H9 (cell line): Measurements from ENCODE around the gene LTA4H. TPM values are rescaled to one million over a fixed set of nuclear protein-coding genes. Genes with fewer than 3 reads are reported as not detected.

Experiments
- DNase-seq: peaks from one replicate; pipeline ENCODE4 v3.0.0-alpha.2; 2017
- H2AFZ ChIP-seq: one replicate; pipeline ENCODE4 v1.6.1; 2013; ENCODE audit warnings: mild to moderate bottlenecking, low read length, control low read depth, moderate library complexity
- H2AK5ac ChIP-seq: 2 replicates; pipeline ENCODE4 v1.6.1; 2013; ENCODE audit warnings: low read length, control low read depth, mixed read lengths; ENCODE audit not compliant: insufficient read length
- H2BK120ac ChIP-seq: one replicate; pipeline ENCODE4 v1.6.1; 2013; ENCODE audit warnings: low read depth, mild to moderate bottlenecking, low read length, control low read depth, inconsistent platforms; ENCODE audit not compliant: poor library complexity, severe bottlenecking
- H2BK12ac ChIP-seq: 2 replicates; pipeline ENCODE4 v1.6.1; 2013; ENCODE audit warnings: low read length, control low read depth, mixed read lengths, low read depth; ENCODE audit not compliant: insufficient read length
- H2BK15ac ChIP-seq: 2 replicates; pipeline ENCODE4 v1.6.1; 2013; ENCODE audit warnings: low read depth, low read length, control low read depth
- H2BK20ac ChIP-seq: one replicate; pipeline ENCODE4 v1.6.1; 2013; ENCODE audit warnings: low read depth, mild to moderate bottlenecking, low read length, control low read depth, inconsistent platforms; ENCODE audit not compliant: poor library complexity, severe bottlenecking
- H2BK5ac ChIP-seq: 2 replicates; pipeline ENCODE4 v1.6.1; 2013; ENCODE audit warnings: low read length, control low read depth, mixed read lengths; ENCODE audit not compliant: insufficient read length
- H3K14ac ChIP-seq: 2 replicates; pipeline ENCODE4 v1.6.1; 2013; ENCODE audit warnings: low read length, control low read depth; ENCODE audit not compliant: insufficient read depth
- H3K18ac ChIP-seq: 2 replicates; pipeline ENCODE4 v1.6.1; 2013; ENCODE audit warnings: low read depth, mild to moderate bottlenecking, mixed read lengths, low read length, control low read depth; ENCODE audit not compliant: insufficient read length
- H3K23ac ChIP-seq: 2 replicates; pipeline ENCODE4 v1.6.1; 2013; ENCODE audit warnings: low read length, control low read depth, mixed read lengths, low read depth; ENCODE audit not compliant: insufficient read length
- H3K23me2 ChIP-seq: 2 replicates; pipeline ENCODE4 v1.6.1; 2013; ENCODE audit warnings: low read depth, mild to moderate bottlenecking, mixed read lengths, low read length, control low read depth; ENCODE audit not compliant: insufficient read length, poor library complexity, severe bottlenecking
- H3K27ac ChIP-seq: 2 replicates; pipeline ENCODE4 v1.5.1; 2013; ENCODE audit warnings: low read length, control low read depth, mixed read lengths, low read depth; ENCODE audit not compliant: insufficient read length
- H3K27me3 ChIP-seq: 2 replicates; pipeline ENCODE4 v1.6.1; 2013; ENCODE audit warnings: low read length, control low read depth, inconsistent platforms; ENCODE audit not compliant: insufficient read depth
- H3K4ac ChIP-seq: 2 replicates; pipeline ENCODE4 v1.6.1; 2013; ENCODE audit warnings: low read depth, mild to moderate bottlenecking, control low read depth, inconsistent platforms, low read length, moderate library complexity
- H3K4me1 ChIP-seq: 2 replicates; pipeline ENCODE4 v1.6.1; 2013; ENCODE audit warnings: low read length, control low read depth, inconsistent platforms; ENCODE audit not compliant: insufficient read depth
- H3K4me2 ChIP-seq: 2 replicates; pipeline ENCODE4 v1.6.1; 2013; ENCODE audit warnings: low read length, control low read depth, mixed read lengths; ENCODE audit not compliant: insufficient read length, insufficient read depth
- H3K56ac ChIP-seq: 2 replicates; pipeline ENCODE4 v1.6.1; 2013; ENCODE audit warnings: low read depth, mild to moderate bottlenecking, mixed read lengths, low read length, control low read depth; ENCODE audit not compliant: insufficient read length
- H3K79me1 ChIP-seq: 2 replicates; pipeline ENCODE4 v1.6.1; 2013; ENCODE audit warnings: low read depth, mild to moderate bottlenecking, moderate library complexity, low read length, control low read depth, inconsistent platforms; ENCODE audit not compliant: insufficient read depth, poor library complexity, severe bottlenecking
- H3K79me2 ChIP-seq: 2 replicates; pipeline ENCODE4 v1.6.1; 2013; ENCODE audit warnings: low read length, control low read depth, inconsistent platforms; ENCODE audit not compliant: insufficient read depth
- H3K9ac ChIP-seq: 2 replicates; pipeline ENCODE4 v1.6.1; 2013; ENCODE audit warnings: low read length, control low read depth, mixed read lengths; ENCODE audit not compliant: insufficient read length; ENCODE audit errors: extremely low read depth
- H3K9me3 ChIP-seq: one replicate; pipeline ENCODE4 v1.6.1; 2013; ENCODE audit warnings: low read depth, low read length, inconsistent platforms; ENCODE audit not compliant: control insufficient read depth
- H3T11ph ChIP-seq: one replicate; pipeline ENCODE4 v1.6.1; 2013; ENCODE audit warnings: mild to moderate bottlenecking, low read length, control low read depth, inconsistent platforms
- H4K20me1 ChIP-seq: one replicate; pipeline ENCODE4 v1.6.1; 2013; ENCODE audit not compliant: control insufficient read depth, insufficient read length, insufficient read depth
- H4K5ac ChIP-seq: 2 replicates; pipeline ENCODE4 v1.6.1; 2013; ENCODE audit warnings: low read depth, mild to moderate bottlenecking, mixed read lengths, low read length, control low read depth; ENCODE audit not compliant: insufficient read length
- H4K8ac ChIP-seq: replicated peaks from 2 replicates; pipeline ENCODE4 v1.6.1; 2013; ENCODE audit warnings: low read length, control low read depth, mixed read lengths, low read depth; ENCODE audit not compliant: insufficient read length
- H4K91ac ChIP-seq: 2 replicates; pipeline ENCODE4 v1.6.1; 2013; ENCODE audit warnings: low read depth, mild to moderate bottlenecking, moderate library complexity, mixed read lengths, low read length, control low read depth; ENCODE audit not compliant: insufficient read length
- H3K27ac Mint-ChIP-seq, 3 experiments: 2 replicates in 2 of 3; 3 replicates in 1 of 3; pipeline ENCODE4 v1.8.0; 2020 to 2021; ENCODE audit warnings: mixed read lengths in 3 of 3, mild to moderate bottlenecking in 1 of 3, moderate library complexity in 1 of 3
- H3K27me3 Mint-ChIP-seq: 2 replicates; pipeline ENCODE4 v1.8.0; 2021; ENCODE audit warnings: low read depth, mild to moderate bottlenecking, moderate library complexity, mixed read lengths
- H3K36me3 Mint-ChIP-seq, 3 experiments: 2 replicates in 2 of 3; 3 replicates in 1 of 3; pipeline ENCODE4 v1.8.0; 2020 to 2021; ENCODE audit warnings: low read depth in 3 of 3, mixed read lengths in 3 of 3; ENCODE audit not compliant: insufficient read depth in 1 of 3
- H3K4me1 Mint-ChIP-seq, 2 experiments: 2 replicates each; pipeline ENCODE4 v1.8.0; 2020; ENCODE audit warnings: mixed read lengths in 2 of 2
- H3K4me3 Mint-ChIP-seq, 2 experiments: 2 replicates in 1 of 2; 3 replicates in 1 of 2; pipeline ENCODE4 v1.8.0; 2020 to 2021; ENCODE audit warnings: mild to moderate bottlenecking in 2 of 2, mixed read lengths in 2 of 2, moderate library complexity in 1 of 2
- H3K9me3 Mint-ChIP-seq, 2 experiments: 2 replicates in 1 of 2; 3 replicates in 1 of 2; pipeline ENCODE4 v1.8.0; 2020; ENCODE audit warnings: mild to moderate bottlenecking in 2 of 2, mixed read lengths in 2 of 2, moderate library complexity in 1 of 2
- CTCF ChIP-seq: fragments of 200-600 bp; sonication (generic); conservative IDR thresholded peaks from 3 replicates; pipeline ENCODE4 v1.8.0; 2021; ENCODE audit warnings: antibody characterized with exemption, mild to moderate bottlenecking
- WGBS: extraction: QIAGEN DNeasy Blood & Tissue Kit; methylation state at CpG from one replicate; pipeline ENCODE4 v1.1.7; 2013; ENCODE audit warnings: missing lambda C conversion rate, low lambda C conversion rate, mixed read lengths; ENCODE audit not compliant: insufficient read length; ENCODE audit errors: extremely low coverage; 5-methylcytosine and 5-hydroxymethylcytosine counted together
- total RNA-seq: library from RNA; stranded (reverse); gene quantifications from 2 replicates; pipeline ENCODE4 v1.2.1, GENCODE V29; 2021

The LTA4H gene
- total RNA-seq, 1 experiment from 2014 or later: 144 TPM

- H3K27me3 ChIP-seq: no peaks in the 10 kb centered on the region
- peaks cover 2% of the 10 kb centered on the region; the same call in 1 of the 2 replicates for H3K27me3 Mint-ChIP-seq
- no peak overlapping the region for H3T11ph ChIP-seq
- H2BK15ac ChIP-seq: no peak overlapping the region
- no peak overlapping the region for H3K18ac ChIP-seq
- peaks cover 17 to 20% of the 10 kb centered on the region in 2 experiments for H3K4me1 Mint-ChIP-seq
- TF ChIP-seq CTCF: no peak
- no peak overlapping the region for H3K4me2 ChIP-seq
- no peaks in the 10 kb centered on the region; the same call in 1 of the 2 replicates for H3K4me1 ChIP-seq
- H4K8ac ChIP-seq: no peak overlapping the region
- no peak overlapping the region for H3K4me3 Mint-ChIP-seq
- no peak overlapping the region for H3K56ac ChIP-seq
- H2BK120ac ChIP-seq: no peak overlapping the region
- no peak overlapping the region for H4K5ac ChIP-seq
- H3K14ac ChIP-seq: no peak overlapping the region
- H3K27ac Mint-ChIP-seq: no peak overlapping the region
- H2BK20ac ChIP-seq: no peak overlapping the region
- no peaks in the 10 kb centered on the region for H4K20me1 ChIP-seq
- peaks cover 2 to 4% of the 10 kb centered on the region in 2 experiments; a peak in 1 of 5 replicates for H3K9me3 Mint-ChIP-seq
- H3K79me1 ChIP-seq: no peaks in the 10 kb centered on the region
- no peaks in the 10 kb centered on the region for H3K9me3 ChIP-seq
- no peak overlapping the region for H3K27ac ChIP-seq
- no CpG with 5 or more reads among the region's 5 CpGs for WGBS
- H2BK5ac ChIP-seq: no peak overlapping the region
- no peak overlapping the region for H2AFZ ChIP-seq
- H3K9ac ChIP-seq: no peak overlapping the region
- no peaks in the 10 kb centered on the region for H3K23me2 ChIP-seq
- no peak overlapping the region for H3K23ac ChIP-seq
- H3K4ac ChIP-seq: no peak overlapping the region
- H3K36me3 Mint-ChIP-seq: no peaks in the 10 kb centered on the region; a peak in 1 of 7 replicates
- H3K79me2 ChIP-seq: no peaks in the 10 kb centered on the region
- H2AK5ac ChIP-seq: no peak overlapping the region
- no peak for DNase-seq
- H2BK12ac ChIP-seq: no peak overlapping the region
- no peak overlapping the region for H4K91ac ChIP-seq
These were observed 29.6 kb upstream of the LTA4H start for GRCh38 chr12:96064966-96065365.
